Gastroesophageal sphincter (tissue), 4 donors: ENCODE results near the gene ADAM12. TPM values are rescaled to one million over a fixed set of nuclear protein-coding genes. Genes with fewer than 3 reads are reported as not detected.

Source experiments
- ATAC-seq: fragments of 150-250 bp; one replicate; pipeline ENCODE4 v1.9.1; 2016; ENCODE audit warnings: mild to moderate bottlenecking, moderate library complexity
- H3K27ac ChIP-seq, 4 donors: fragments of 200-600 bp; sonication (generic) in 3 of 4; 1 replicate in 3 of 4; 2 replicates in 1 of 4; pipeline ENCODE4 v1.5.1; 2016 to 2019
- H3K27me3 ChIP-seq: fragments of 200-600 bp; sonication (generic); one replicate; pipeline ENCODE4 v1.5.1; 2019
- H3K36me3 ChIP-seq, 2 donors: fragments of 200-600 bp; sonication (generic); one replicate each; pipeline ENCODE4 v1.5.1; 2019; ENCODE audit warnings: control low read depth in 1 of 2
- H3K4me1 ChIP-seq, 3 donors: fragments of 200-600 bp; sonication (generic); 1 replicate in 2 of 3; 2 replicates in 1 of 3; pipeline ENCODE4 v1.5.1; 2016 to 2019; ENCODE audit warnings: control low read depth in 2 of 3
- H3K4me3 ChIP-seq, 2 donors: fragments of 200-600 bp; sonication (generic); one replicate each; pipeline ENCODE4 v1.5.1; 2019; ENCODE audit warnings: mild to moderate bottlenecking in 1 of 2, moderate library complexity in 1 of 2
- H3K9me3 ChIP-seq, 3 donors: fragments of 200-600 bp; sonication (generic); one replicate each; pipeline ENCODE4 v1.5.1; 2017 to 2019; ENCODE audit warnings: control low read depth in 2 of 3
- EP300 ChIP-seq: sonication (generic); formaldehyde crosslinking; IDR thresholded peaks from one replicate; pipeline ENCODE4 v1.6.1; 2017; ENCODE audit warnings: antibody characterized with exemption, mild to moderate bottlenecking
- POLR2A ChIP-seq, 2 donors: fragments of 450-650 bp; IDR thresholded peaks; one replicate each; pipeline ENCODE4 v1.6.1; 2017; ENCODE audit warnings: antibody characterized with exemption in 2 of 2, mild to moderate bottlenecking in 2 of 2, moderate library complexity in 1 of 2
- POLR2AphosphoS5 ChIP-seq: sonication (generic); formaldehyde crosslinking; IDR thresholded peaks from one replicate; pipeline ENCODE4 v1.6.1; 2017; ENCODE audit warnings: antibody characterized with exemption
- WGBS, 2 donors: methylation state at CpG; one replicate each; pipeline ENCODE4 v1.1.5; 2018; ENCODE audit warnings: low coverage in 1 of 2; 5-methylcytosine and 5-hydroxymethylcytosine counted together
- total RNA-seq, 4 donors: library from RNA; depleted of rRNA; stranded (reverse); fragments of >200 nt; gene quantifications; one replicate each; pipeline ENCODE4 v1.1.0, GENCODE V29; 2016
- TF ChIP-seq, protein P1 (sequence below), 4 experiments: fragments of 200-600 bp in 2 of 4; fragments of 450-650 bp in 2 of 4; sonication (generic) in 1 of 4; IDR thresholded peaks; one replicate each; pipeline ENCODE4 v1.5.1; 2017 to 2019; ENCODE audit warnings: antibody characterized with exemption in 4 of 4, mild to moderate bottlenecking in 2 of 4, moderate library complexity in 2 of 4

The ADAM12 gene
- total RNA-seq, 4 donors from 2014 or later, result 0.27 to 1.2 (median 0.89) TPM

DNA sequence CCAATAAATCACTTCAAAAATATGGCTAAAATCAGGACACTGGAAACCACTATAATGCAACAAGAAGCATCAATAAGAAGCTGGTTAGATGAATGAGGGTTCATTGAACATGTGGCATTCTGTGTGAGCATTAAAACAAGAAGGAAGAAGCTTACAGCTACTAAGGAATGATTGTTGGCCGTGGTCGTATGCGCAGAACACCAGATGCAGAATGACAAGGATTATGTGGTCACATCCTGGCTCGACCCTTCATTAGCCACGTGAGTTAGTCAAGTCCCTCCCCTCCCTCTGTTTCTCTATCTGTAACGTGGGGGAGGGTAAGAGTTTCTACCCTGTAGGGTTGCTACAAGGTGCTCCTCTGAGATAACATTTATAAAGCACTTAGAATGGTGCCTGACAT is 174.3 kb downstream of the ADAM12 start:
- H3K27me3 ChIP-seq, result peaks cover 28% of the 10 kb centered on the region
- no peaks in the 10 kb centered on the region for H3K4me1 ChIP-seq
- H3K4me3 ChIP-seq, result no peak overlapping the region
- no peaks in the 10 kb centered on the region for H3K9me3 ChIP-seq
- TF ChIP-seq POLR2A (IDR thresholded peaks at IDR 0.05) (no peak), POLR2AphosphoS5 (no peak), EP300 (no peak)
- TF ChIP-seq, protein P1, sequence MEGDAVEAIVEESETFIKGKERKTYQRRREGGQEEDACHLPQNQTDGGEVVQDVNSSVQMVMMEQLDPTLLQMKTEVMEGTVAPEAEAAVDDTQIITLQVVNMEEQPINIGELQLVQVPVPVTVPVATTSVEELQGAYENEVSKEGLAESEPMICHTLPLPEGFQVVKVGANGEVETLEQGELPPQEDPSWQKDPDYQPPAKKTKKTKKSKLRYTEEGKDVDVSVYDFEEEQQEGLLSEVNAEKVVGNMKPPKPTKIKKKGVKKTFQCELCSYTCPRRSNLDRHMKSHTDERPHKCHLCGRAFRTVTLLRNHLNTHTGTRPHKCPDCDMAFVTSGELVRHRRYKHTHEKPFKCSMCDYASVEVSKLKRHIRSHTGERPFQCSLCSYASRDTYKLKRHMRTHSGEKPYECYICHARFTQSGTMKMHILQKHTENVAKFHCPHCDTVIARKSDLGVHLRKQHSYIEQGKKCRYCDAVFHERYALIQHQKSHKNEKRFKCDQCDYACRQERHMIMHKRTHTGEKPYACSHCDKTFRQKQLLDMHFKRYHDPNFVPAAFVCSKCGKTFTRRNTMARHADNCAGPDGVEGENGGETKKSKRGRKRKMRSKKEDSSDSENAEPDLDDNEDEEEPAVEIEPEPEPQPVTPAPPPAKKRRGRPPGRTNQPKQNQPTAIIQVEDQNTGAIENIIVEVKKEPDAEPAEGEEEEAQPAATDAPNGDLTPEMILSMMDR (IDR thresholded peaks at IDR 0.05), result no peak
- no peaks in the 10 kb centered on the region for H3K36me3 ChIP-seq
- no peak overlapping the region for H3K27ac ChIP-seq
- ATAC-seq, result no peak
- WGBS, 2 donors, result 68% methylated on average over 6 of the region's 6 CpGs; no CpG with 5 or more reads in 1 of the 2 donors

DNA sequence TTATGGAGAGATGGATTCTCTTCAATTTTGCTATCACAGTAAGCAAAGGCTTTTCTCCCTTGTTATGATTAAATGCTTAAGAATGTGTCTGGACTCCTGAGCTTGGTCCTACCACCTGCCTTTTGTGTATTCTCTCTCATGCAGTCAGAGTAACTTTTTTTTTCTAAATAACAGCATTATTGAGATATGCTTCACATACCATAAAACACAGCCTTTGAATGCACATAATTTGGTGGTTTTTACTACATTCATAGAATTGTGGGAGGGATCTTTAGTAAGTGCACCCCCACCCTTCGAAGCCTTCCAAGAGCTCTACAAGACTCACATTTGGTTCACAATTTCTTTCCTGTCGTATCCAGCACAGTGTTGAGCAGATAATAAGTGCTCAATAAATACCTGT is 175.5 kb downstream of the ADAM12 start:
- no peak overlapping the region for H3K4me3 ChIP-seq
- no peaks in the 10 kb centered on the region for H3K9me3 ChIP-seq
- WGBS, 2 donors, result 95 to 97% methylated on average over 2 of the region's 2 CpGs
- H3K27me3 ChIP-seq, result peaks cover 34% of the 10 kb centered on the region
- H3K4me1 ChIP-seq, result no peaks in the 10 kb centered on the region
- no peaks in the 10 kb centered on the region for H3K36me3 ChIP-seq
- no peak for TF ChIP-seq POLR2A (IDR thresholded peaks at IDR 0.05)
- TF ChIP-seq, protein P1 (IDR thresholded peaks at IDR 0.05), result no peak
- no peak for TF ChIP-seq POLR2AphosphoS5
- no peak for TF ChIP-seq EP300
- ATAC-seq, result no peak
- no peak overlapping the region for H3K27ac ChIP-seq

DNA sequence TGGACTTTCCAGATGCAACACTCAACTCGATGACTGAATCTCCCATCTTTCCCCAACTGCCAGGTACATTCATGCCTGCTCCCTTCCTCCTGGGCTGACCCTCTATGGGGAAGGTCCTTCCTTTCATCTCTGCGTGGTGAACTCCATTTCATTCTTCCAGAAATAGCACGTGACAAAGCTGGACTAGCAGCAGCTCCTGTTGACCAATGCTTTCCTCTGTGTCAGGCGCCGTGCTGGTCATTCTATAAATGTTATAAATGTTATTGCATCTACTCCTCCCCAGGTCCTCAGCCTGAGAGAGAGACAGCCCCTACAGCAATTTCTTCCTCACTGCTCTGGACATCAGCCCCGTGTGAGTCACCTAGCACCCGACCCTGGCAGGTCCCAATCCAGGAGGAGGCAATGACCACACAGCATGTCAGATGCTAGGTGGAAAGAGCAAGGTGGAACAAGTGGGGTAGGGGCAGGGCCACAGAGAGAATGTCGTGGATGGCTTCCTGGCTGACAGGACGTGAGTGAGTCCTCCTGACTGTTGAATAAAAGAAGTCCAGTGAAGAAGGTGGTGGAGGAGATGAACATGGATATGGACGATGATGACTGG is 178.1 kb downstream of the ADAM12 start:
- no peak overlapping the region for H3K27ac ChIP-seq
- 81 to 88% methylated on average over 6 of the region's 10 CpGs for WGBS, 2 donors
- peaks cover 34% of the 10 kb centered on the region for H3K27me3 ChIP-seq
- no peaks in the 10 kb centered on the region for H3K4me1 ChIP-seq
- H3K36me3 ChIP-seq, result no peaks in the 10 kb centered on the region
- ATAC-seq, result no peak
- H3K9me3 ChIP-seq, result no peaks in the 10 kb centered on the region
- no peak overlapping the region for H3K4me3 ChIP-seq
- no peak for TF ChIP-seq POLR2AphosphoS5
- TF ChIP-seq EP300, result no peak
- TF ChIP-seq, protein P1 (IDR thresholded peaks at IDR 0.05), result no peak
- TF ChIP-seq POLR2A (IDR thresholded peaks at IDR 0.05), result no peak

DNA sequence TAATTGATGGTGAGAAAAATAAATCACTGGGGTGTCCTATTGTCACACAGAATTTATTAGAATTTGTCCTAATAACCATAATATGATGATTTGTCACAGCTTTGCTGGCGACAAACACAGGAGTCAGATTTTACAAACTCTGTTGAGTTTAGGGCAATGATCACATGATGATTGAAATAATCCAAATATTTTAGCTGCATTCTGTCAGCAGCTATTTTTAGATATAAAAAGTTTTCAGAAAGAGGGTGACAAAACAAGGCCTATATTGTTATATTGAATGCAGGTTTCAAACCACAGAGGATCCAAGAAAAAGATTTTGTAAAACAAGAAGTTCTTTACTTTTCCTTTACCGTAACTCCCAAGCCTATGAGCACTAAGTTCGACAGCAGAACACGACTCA is 178.8 kb downstream of the ADAM12 start:
- Histone ChIP-seq H3K4me3 (no peak overlapping the region), H3K4me1 (no peaks in the 10 kb centered on the region), H3K27me3 (peaks cover 28% of the 10 kb centered on the region), H3K9me3 (no peaks in the 10 kb centered on the region), H3K36me3 (no peaks in the 10 kb centered on the region), H3K27ac (no peak overlapping the region)
- no peak for ATAC-seq
- WGBS, 2 donors, result 47 to 63% methylated on average over 3 to 4 of the region's 4 CpGs
- TF ChIP-seq, protein P1 (IDR thresholded peaks at IDR 0.05), result no peak
- no peak for TF ChIP-seq POLR2AphosphoS5
- TF ChIP-seq POLR2A (IDR thresholded peaks at IDR 0.05), result no peak
- no peak for TF ChIP-seq EP300

DNA sequence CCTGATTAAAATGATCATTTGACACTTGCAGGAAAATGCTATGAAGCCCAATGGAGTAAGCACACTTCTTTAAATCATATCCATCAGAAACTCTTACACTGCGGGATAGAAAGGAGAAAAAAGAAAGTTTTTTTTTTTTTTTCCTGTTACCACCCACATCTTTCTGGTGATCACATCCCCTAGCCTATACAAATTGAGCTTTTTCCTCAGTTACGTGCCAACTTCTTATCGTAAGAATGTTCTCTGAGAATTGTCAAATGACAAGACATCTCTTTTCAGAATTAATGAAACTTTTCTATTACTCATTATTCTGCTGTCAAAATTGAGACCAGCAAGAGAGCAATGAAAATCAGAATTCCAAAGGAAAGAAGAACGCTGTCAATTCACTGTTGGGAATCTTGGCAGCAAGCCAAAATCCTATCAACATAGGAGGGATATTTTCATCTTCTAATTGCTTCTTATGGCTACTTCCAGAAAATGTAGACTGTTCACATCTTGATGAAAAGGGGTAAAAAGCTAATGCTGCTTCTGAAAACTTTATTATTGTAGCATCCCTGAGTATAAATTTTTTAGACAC is 179.5 kb downstream of the ADAM12 start:
- Histone ChIP-seq H3K27ac (no peak overlapping the region), H3K4me3 (no peak overlapping the region), H3K9me3 (no peaks in the 10 kb centered on the region), H3K4me1 (no peaks in the 10 kb centered on the region), H3K27me3 (peaks cover 24% of the 10 kb centered on the region), H3K36me3 (no peaks in the 10 kb centered on the region)
- ATAC-seq, result no peak
- TF ChIP-seq EP300 (no peak), POLR2A (IDR thresholded peaks at IDR 0.05) (no peak), POLR2AphosphoS5 (no peak)
- TF ChIP-seq, protein P1 (IDR thresholded peaks at IDR 0.05), result no peak
- WGBS, 2 donors, result 38 to 47% methylated on average over 4 of the region's 4 CpGs
